Tibial nerve (tissue), 4 donors: ENCODE data around the gene SUN5.

ENCODE experiments used
- CTCF ChIP-seq, 5 experiments: fragments of 200-600 bp in 3 of 5; fragments of 450-650 bp in 2 of 5; sonication (generic) in 3 of 5; IDR thresholded peaks; one replicate each; pipeline ENCODE4 v1.5.1; 2016 to 2019; ENCODE audit warnings: antibody characterized with exemption in 5 of 5, mild to moderate bottlenecking in 3 of 5, moderate library complexity in 2 of 5
- EP300 ChIP-seq, 2 donors: sonication (generic); formaldehyde crosslinking; IDR thresholded peaks; one replicate each; pipeline ENCODE4 v1.6.1; 2017; ENCODE audit warnings: antibody characterized with exemption in 2 of 2, mild to moderate bottlenecking in 1 of 2

- TF ChIP-seq CTCF (IDR thresholded peaks at IDR 0.05) = no peak
- TF ChIP-seq EP300 (IDR thresholded peaks at IDR 0.05) = no peak
These were observed 24.6 kb upstream of the SUN5 start for GRCh38 chr20:33028875-33029274.
